Upper lobe of left lung (tissue), 4 donors: ENCODE data around the gene MSL2.

ENCODE experiments used
- EP300 ChIP-seq, 4 donors: sonication (generic); formaldehyde crosslinking; IDR thresholded peaks; one replicate each; pipeline ENCODE4 v1.5.1; 2017; ENCODE audit warnings: antibody characterized with exemption in 4 of 4, control low read depth in 2 of 4
- POLR2A ChIP-seq, 4 donors: fragments of 450-650 bp; IDR thresholded peaks; one replicate each; pipeline ENCODE4 v1.5.1; 2016 to 2017; ENCODE audit warnings: antibody characterized with exemption in 4 of 4, mild to moderate bottlenecking in 2 of 4
- POLR2AphosphoS5 ChIP-seq, 2 donors: sonication (generic); formaldehyde crosslinking; IDR thresholded peaks; one replicate each; pipeline ENCODE4 v1.5.1; 2017; ENCODE audit warnings: antibody characterized with exemption in 2 of 2
- TF ChIP-seq, protein P1 (sequence below), 6 experiments: fragments of 450-650 bp in 4 of 6; fragments of 200-600 bp in 2 of 6; sonication (generic) in 2 of 6; IDR thresholded peaks; one replicate each; pipeline ENCODE4 v1.5.1; 2016 to 2019; ENCODE audit warnings: antibody characterized with exemption in 6 of 6

DNA sequence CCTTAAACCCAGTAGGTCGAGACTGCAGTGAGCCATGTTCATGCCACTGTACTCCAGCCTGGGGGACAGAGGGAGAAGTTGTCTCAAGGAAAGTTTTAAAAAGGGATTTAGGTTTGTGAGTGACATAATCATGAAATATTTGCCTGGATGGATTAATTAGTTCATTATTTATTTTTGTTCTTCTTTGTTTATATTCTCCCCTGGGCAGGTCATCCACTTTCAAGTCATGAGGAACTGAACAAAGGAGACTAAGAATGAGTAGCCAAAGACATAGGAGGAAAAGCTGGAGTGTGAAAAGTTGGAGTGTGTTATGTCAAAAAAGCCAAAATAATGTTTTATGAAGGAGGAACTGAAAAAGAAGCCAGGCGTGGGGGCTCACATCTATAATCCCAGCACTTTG is 36.3 kb upstream of the MSL2 start:
- TF ChIP-seq, protein P1, sequence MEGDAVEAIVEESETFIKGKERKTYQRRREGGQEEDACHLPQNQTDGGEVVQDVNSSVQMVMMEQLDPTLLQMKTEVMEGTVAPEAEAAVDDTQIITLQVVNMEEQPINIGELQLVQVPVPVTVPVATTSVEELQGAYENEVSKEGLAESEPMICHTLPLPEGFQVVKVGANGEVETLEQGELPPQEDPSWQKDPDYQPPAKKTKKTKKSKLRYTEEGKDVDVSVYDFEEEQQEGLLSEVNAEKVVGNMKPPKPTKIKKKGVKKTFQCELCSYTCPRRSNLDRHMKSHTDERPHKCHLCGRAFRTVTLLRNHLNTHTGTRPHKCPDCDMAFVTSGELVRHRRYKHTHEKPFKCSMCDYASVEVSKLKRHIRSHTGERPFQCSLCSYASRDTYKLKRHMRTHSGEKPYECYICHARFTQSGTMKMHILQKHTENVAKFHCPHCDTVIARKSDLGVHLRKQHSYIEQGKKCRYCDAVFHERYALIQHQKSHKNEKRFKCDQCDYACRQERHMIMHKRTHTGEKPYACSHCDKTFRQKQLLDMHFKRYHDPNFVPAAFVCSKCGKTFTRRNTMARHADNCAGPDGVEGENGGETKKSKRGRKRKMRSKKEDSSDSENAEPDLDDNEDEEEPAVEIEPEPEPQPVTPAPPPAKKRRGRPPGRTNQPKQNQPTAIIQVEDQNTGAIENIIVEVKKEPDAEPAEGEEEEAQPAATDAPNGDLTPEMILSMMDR (IDR thresholded peaks at IDR 0.05): no peak
- TF ChIP-seq EP300 (IDR thresholded peaks at IDR 0.05) (no peak), POLR2AphosphoS5 (IDR thresholded peaks at IDR 0.05) (no peak), POLR2A (IDR thresholded peaks at IDR 0.05) (no peak)
